ENCODE data around the gene CMYA5.

Gene CMYA5

DNA sequence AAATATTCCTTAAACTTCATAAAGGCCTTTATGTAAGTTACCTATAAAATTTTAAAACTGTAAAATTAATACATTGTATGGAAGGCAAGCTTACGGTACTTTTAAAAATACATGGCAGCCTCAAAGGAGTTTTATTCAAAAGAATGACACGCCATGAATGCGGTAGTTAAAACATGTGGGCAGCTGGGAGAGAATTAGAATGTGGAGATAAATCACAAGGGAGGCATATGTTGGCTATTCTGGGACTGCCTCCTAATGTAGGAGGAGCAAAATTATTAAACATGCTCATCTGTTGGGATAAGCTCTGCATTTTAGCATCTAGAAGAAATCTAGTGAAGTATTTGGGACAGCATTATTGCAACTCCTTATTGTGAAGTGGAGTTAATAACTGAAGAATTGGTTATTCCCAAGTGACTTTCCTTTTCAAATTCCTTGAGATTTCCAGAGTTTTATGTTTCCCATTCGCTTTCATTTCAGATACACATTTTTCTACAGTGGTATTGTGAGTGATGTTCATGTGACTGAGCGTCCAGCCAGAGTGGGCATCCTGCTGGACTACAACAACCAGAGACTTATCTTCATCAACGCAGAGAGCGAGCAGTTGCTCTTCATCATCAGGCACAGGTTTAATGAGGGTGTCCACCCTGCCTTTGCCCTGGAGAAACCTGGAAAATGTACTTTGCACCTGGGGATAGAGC lies 109.4 kb downstream of the CMYA5 start:
- DNase-seq = no peak

- DNase-seq = peak in 1 of 2 experiments; percentile 17
Observed at GRCh38 chr5:79800979-79801827, 111.6 kb downstream of the CMYA5 start.

GRCh38 chr5:79802406-79802805 lies 112.8 kb downstream of the CMYA5 start:
- no peak for DNase-seq

DNA sequence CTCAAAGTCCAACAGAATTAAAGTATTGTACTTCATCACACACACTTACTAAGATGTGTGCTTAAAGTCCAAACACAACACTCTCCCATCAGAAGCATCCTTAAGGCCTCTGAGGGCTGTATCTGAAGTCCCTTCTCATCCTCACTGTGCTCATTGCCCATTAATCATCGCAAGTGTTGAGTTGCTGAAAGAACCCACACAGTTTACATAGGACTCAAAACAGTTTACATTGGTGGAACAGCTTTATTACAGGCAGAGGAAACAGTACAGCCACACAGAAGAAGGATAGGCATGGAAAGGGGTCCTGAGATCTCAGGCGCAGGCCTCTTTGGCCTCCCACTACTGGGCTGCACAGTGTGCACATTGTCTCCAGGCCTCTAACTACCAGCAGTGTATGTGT lies 113.4 kb downstream of the CMYA5 start:
- DNase-seq = no peak

DNA sequence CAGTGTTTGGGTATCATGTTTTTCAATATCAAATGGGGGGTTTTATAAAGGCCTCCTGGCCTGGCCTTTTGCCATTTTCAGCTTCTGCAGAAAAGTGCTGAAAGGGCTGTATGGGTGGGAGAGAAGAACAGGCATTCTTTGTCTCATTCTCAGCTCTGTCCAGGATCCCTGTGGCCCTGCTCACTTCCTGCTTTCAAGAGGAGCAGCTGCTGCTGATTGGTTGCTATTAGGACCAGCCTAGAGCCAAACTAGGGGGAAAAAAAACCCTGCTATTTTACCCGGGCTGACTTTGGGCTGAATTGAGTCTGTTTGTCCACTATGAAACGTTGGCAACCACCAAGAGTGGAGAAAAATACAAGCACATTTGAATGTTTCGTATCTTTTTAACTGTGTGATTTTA lies 117.1 kb downstream of the CMYA5 start:
- DNase-seq = no peak

DNA sequence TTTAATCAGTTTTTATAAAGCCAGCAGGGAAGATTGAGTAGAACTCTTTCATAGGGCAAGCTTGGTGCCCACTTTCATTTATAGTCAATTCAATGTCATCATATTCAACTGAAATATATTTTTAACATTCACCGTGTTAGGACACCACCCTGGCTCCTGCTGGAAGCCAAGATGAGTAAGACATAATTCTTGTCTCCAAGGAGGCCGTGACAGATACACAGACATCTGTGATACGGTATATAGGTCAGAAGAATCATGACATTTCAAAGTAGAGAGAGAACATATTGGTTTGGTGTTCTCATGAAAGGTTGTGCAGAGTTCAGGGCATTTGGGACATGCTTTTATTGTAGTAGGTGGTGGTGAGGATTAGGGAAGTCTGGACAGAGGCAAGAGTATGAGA lies 120.1 kb downstream of the CMYA5 start:
- no peak for DNase-seq

DNA sequence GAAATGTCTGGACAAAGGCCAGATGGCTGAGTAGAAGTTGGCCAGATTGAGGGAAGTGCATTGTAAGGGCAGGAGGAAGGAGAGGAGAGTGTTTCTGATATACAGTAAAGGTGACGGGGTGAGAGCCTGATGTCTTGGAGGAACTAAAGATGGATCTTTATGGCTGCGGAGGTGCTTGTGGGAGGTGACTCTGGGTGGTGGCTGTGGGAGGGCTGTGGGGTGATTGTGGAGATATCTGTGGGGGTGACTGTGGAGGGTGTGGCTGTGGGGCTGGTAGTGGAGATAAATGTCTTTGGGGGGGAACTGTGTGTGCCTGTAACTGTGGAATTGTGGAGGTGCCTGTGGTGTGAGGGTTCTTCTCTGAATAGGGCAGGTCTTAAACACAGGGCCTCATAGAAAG lies 121.4 kb downstream of the CMYA5 start:
- DNase-seq = no peak

- no peak for DNase-seq
Observed at GRCh38 chr5:79811904-79812303, 122.3 kb downstream of the CMYA5 start.

DNA sequence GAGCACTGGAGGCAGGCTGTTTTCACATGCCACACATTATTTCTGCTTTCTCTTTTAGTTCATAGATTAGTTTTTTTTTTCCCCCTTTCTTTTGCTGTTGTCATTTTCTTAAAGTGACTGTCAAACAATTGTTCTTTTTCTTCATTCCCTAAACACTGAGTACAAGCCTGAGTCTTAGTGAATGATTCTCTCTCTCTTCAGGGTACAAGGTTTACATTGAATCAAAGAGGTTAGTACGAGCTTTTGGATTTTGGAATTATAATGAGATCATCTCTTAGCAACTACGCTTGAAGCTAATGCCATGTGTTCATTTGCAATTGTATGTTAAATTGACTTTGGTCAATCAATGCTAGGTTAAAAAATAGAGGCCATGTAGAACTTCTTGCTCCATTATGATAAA lies 125.1 kb downstream of the CMYA5 start:
- no peak for DNase-seq

- no peak for DNase-seq
Observed at GRCh38 chr5:79816014-79816413, 126.4 kb downstream of the CMYA5 start.

GRCh38 chr5:79820648-79821047 lies 131.0 kb downstream of the CMYA5 start:
- no peak for DNase-seq

DNA sequence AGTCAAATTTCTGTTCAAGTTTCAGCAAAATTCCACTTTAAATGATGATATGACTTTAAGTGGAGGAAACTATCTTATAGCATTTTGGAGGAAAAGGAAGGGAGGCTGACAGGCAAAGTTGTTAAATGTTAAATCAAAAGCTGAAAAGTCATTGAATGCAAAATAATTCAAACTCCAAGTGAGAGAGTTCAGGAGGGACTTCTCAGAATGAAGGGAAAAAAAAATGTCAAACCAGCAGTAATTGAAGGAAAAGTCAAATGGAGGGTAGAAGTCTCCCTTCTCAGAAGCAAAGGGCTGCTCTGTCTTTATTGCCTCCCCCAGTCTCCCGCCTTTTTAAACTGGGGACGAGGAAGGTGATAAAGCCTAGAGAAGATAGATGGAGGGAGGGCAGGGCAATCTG lies 134.8 kb downstream of the CMYA5 start:
- no peak for DNase-seq

DNA sequence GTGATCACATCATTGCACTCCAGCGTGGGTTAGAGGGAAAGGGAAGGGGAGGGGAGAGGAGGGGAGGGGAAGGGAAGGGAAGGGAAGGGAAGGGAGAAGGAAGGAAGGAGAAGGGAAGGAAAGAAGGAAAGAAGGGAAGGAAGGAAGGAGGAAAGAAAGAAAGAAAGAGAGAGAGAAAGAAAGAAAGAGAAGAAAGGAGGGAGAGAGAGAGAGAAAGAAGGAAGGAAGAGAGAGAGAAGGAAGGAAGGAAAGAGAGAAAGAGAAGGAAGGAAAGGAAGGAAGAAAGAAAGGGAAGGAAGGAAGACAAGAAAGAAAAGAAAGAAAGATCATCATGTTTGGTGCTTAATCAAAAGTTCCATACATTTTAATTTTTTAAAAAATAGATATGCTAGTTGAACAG lies 136.2 kb downstream of the CMYA5 start:
- no peak for DNase-seq

- DNase-seq = no peak
Observed at GRCh38 chr5:79827159-79827629, 137.6 kb downstream of the CMYA5 start.

DNA sequence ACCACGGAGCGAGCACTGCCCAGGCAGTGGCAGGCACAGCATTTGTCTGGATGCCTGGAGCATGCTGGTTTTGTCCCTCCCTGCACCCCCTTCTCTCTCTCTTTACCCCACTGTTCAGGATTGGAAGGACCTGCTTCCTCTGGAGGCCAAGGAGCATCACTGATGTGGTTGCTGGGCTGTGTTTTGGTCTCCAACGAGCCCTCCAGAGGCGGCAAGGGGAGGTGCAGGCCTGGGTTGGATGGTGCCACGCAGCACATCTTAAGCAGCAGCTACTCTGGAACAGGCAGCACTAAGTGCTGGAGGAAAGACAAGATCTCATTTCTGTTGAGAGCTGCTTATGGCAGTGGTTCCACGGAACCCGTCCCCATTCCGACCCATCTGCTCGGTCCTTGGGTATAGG lies 139.6 kb downstream of the CMYA5 start:
- peak in 1 of 2 experiments; percentile 2 for DNase-seq

DNA sequence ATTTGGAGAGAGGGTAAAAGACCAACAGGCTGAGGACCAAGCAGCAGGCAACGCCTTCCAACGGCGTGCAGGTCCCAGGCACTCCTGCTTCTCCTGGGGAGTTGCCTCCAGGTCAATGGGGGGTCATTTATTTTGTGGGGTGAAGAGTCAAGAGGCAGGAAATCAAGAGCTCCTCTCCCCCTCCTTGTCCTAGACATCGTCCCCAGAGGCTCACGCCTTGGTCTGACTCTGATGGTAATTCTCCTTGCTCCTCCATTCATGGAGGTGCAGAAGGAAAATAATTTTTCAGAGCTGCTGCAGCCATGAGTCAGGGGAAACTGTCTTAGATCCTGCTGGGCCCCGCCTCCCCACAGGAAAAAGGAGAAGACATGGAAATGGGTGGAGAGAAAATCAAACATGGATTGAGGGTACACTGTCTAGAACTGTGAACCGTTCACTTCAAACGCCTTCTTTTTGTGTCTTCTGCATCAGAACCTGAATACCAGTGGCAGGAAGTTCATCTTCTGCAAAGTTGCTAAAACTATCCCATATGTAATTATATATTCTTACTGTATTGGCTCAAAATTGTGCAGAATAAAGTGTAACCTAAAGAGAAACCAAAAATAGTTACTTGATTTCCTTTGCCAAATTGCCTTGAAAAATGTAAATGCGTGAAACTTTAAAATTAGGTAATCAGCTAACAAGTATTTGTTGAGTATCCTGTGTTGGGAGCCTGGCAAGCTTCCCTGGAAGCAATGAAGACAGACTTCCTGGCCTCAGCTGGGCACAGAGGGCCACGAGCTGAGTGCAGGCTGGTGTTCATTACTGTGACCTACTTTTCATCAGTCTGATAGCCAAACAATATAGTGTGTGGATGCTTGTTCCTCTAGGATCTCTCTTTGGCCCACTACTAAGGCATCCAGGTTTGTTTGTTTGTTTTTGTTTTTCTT lies 142.0 kb downstream of the CMYA5 start:
- no peak for DNase-seq

DNA sequence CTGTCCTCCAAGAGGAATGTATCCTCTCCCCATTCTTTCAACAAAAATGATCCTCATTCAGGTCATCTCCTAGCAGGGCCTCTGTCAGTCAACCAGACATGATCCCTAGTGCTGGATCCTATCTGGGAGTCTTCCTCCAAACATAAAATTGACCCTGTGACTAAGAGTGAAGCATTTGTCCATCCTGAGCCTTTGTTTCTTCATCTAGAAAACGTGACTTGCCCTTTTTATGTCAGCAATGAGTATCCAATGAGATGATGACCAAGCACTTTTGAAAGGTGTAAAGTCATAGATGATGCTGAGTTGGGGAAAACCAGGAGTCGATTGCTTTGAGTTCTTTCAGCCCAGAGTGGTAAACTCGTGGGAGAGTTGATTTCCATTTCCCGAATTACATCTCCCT lies 143.3 kb downstream of the CMYA5 start:
- no peak for DNase-seq

- DNase-seq = no peak
Observed at GRCh38 chr5:79834098-79834753, 144.6 kb downstream of the CMYA5 start.

GRCh38 chr5:79834754-79835714 lies 145.4 kb downstream of the CMYA5 start:
- no peak for DNase-seq

GRCh38 chr5:79837761-79838551 lies 148.3 kb downstream of the CMYA5 start:
- DNase-seq = no peak

All from Kasumi-1 (cell line).